ENCODE data around the gene ABTB2.

ABTB2 gene

GRCh38 chr11:34148504-34149165 lies 209.2 kb downstream of the ABTB2 start:
- no peak for DNase-seq (ENCODE audit: low read depth in 2 of 2)
- TF ChIP-seq, protein P1, sequence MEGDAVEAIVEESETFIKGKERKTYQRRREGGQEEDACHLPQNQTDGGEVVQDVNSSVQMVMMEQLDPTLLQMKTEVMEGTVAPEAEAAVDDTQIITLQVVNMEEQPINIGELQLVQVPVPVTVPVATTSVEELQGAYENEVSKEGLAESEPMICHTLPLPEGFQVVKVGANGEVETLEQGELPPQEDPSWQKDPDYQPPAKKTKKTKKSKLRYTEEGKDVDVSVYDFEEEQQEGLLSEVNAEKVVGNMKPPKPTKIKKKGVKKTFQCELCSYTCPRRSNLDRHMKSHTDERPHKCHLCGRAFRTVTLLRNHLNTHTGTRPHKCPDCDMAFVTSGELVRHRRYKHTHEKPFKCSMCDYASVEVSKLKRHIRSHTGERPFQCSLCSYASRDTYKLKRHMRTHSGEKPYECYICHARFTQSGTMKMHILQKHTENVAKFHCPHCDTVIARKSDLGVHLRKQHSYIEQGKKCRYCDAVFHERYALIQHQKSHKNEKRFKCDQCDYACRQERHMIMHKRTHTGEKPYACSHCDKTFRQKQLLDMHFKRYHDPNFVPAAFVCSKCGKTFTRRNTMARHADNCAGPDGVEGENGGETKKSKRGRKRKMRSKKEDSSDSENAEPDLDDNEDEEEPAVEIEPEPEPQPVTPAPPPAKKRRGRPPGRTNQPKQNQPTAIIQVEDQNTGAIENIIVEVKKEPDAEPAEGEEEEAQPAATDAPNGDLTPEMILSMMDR (IDR thresholded peaks at IDR 0.05; ENCODE audit: low read depth, low read length) = no peak

GRCh38 chr11:34147581-34147980 lies 210.2 kb downstream of the ABTB2 start:
- TF ChIP-seq, protein P1 (IDR thresholded peaks at IDR 0.05; ENCODE audit: low read depth, low read length) = no peak

More at GRCh38 chr11:34148504-34149165, 209.2 kb downstream of the ABTB2 start:
- H3K4me3 ChIP-seq (replicated peaks in 1 of 2; ENCODE audit: low read depth in 2 of 2, low read length in 2 of 2) = no peak overlapping the region

DNA sequence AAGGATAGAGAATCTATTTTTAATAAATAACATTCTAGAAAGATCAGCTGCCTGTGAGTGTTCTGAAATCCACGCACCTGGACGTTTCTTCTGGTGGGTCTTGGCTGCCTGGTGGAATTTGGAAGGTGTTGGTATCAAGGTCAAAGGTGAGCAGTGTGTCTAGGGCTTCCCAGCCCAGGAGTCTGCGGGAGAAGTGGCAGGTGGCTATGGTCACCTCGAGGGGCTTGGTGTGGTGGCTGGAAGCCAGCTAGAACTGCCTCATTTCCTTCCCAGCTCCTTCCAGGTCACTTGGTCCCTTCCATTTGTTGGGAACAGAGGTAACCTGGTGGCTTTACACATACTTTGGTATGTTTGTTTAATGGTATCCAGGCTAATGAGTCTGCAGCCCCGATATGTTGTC lies 210.9 kb downstream of the ABTB2 start:
- TF ChIP-seq, protein P1 (IDR thresholded peaks at IDR 0.05; ENCODE audit: low read depth, low read length) = no peak

More at GRCh38 chr11:34147581-34147980, 210.2 kb downstream of the ABTB2 start:
- H3K4me3 ChIP-seq (replicated peaks in 1 of 2; ENCODE audit: low read depth in 2 of 2, low read length in 2 of 2) = no peak overlapping the region
- DNase-seq (ENCODE audit: low read depth in 2 of 2) = no peak

GRCh38 chr11:34146411-34146810 lies 211.4 kb downstream of the ABTB2 start:
- DNase-seq (ENCODE audit: low read depth in 2 of 2) = no peak
- TF ChIP-seq, protein P1 (IDR thresholded peaks at IDR 0.05; ENCODE audit: low read depth, low read length) = no peak
- no peak overlapping the region for H3K4me3 ChIP-seq (replicated peaks in 1 of 2; ENCODE audit: low read depth in 2 of 2, low read length in 2 of 2)

More for the DNA sequence above, 210.9 kb downstream of the ABTB2 start:
- H3K4me3 ChIP-seq (replicated peaks in 1 of 2; ENCODE audit: low read depth in 2 of 2, low read length in 2 of 2) = no peak overlapping the region
- DNase-seq (ENCODE audit: low read depth in 2 of 2) = no peak

GRCh38 chr11:34145847-34146381 lies 211.9 kb downstream of the ABTB2 start:
- no peak for DNase-seq (ENCODE audit: low read depth in 2 of 2)
- H3K4me3 ChIP-seq (replicated peaks in 1 of 2; ENCODE audit: low read depth in 2 of 2, low read length in 2 of 2) = no peak overlapping the region
- TF ChIP-seq, protein P1 (IDR thresholded peaks at IDR 0.05; ENCODE audit: low read depth, low read length) = no peak

- no peak for DNase-seq (ENCODE audit: low read depth in 2 of 2)
Observed at GRCh38 chr11:34145073-34145472, 212.7 kb downstream of the ABTB2 start.

More at GRCh38 chr11:34145073-34145472, 212.7 kb downstream of the ABTB2 start:
- no peak overlapping the region for H3K4me3 ChIP-seq (replicated peaks in 1 of 2; ENCODE audit: low read depth in 2 of 2, low read length in 2 of 2)
- TF ChIP-seq, protein P1 (IDR thresholded peaks at IDR 0.05; ENCODE audit: low read depth, low read length) = no peak
